NCI-H2081 (cell line): ENCODE measurements around the gene FLRT1.
A peak's percentile ranks its signal among the peaks of the same experiment; 100 is the strongest.

Experiments used
- DNase-seq, 2 experiments: peaks; one replicate each; lab custom pipeline; 2025; lab: John Stamatoyannopoulos, UW

Gene FLRT1

DNA sequence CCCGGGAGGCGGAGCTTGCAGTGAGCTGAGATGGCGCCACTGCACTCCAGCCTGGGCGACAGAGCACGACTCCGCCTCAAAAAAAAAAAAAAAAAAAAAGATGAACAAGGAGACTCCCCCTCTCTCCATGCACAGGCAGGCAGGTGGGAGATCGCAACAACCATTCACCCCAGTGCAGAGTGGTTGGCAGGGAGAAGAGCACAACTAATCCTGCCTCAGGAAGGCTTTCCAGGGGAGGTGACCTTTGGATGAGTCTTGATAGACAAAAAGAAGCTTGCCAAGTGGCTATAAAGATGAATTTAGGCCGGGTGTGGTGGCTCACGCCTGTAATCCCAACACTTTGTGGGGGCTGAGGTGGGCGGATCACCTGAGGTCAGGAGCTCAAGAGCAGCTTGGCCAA is 30.0 kb downstream of the FLRT1 start:
- no peak for DNase-seq

DNA sequence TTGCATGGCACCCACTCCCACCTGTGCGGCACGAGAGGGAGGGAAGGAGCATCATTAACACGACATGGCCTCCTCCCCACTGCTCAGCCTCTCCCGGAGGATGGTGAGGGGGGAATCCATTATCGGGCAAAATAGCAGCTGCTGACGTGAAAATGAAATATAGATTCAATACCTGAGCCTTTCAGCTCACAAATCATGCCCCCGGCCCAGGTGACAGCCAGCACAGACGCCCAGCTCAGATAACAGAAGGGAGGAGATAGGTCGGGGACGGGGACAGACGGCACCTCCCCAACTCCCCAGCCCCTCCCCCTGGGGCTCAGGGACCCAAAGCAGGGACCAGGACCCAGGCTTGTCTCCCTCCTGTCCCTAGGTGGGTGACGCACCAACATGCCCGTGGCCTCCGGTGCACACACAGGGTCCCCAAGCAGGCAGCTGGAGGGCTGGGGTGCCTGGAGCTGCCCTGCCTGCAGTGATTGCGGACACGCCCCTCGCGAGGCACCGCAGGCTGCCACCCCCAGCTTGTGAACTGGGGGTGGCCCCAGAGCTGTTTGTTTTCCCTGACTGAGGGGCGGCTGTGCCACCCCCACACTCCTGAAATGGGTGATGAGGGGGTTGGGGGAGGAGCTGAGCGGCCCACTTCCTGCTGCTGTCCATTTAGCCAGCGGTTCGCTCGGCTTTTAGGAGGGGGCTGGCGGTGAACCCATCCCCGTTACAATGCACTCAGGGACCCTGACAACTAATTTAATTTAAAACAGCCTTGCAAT is 31.7 kb downstream of the FLRT1 start:
- no peak for DNase-seq

DNA sequence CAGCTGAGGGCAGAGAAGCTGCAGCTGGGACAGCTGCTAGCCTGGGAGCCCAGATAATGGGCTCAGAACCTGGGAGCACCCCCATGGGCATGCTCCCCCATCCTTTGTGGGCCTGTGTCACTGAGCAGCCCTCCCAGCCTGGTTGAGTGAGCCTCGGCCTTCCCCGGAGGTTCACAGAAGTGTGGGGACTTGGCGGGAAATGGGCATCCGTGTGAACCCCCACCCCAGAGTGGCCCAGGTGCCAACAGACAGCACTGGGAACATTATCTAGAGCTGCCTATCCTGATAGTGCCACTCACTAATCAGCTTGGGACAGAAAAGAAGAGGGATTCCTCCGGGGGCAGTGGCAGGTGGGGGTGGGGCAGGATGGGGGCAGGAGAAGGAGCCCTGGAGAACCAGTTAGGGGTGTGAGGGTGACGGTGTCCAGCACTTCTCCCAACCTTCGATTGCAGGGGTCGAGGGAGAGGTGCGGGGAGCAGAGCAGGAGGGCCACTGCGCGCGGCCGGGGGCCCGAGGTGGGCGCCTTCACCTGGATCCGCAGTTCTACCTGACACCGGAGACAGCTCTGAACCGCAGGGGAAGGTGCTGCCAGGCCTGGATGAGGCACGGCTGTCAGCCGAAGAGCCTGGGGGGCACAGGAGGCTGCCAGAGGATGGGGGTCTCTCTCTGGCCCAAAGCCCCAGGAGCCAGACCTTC is 33.1 kb downstream of the FLRT1 start:
- DNase-seq, result no peak

DNA sequence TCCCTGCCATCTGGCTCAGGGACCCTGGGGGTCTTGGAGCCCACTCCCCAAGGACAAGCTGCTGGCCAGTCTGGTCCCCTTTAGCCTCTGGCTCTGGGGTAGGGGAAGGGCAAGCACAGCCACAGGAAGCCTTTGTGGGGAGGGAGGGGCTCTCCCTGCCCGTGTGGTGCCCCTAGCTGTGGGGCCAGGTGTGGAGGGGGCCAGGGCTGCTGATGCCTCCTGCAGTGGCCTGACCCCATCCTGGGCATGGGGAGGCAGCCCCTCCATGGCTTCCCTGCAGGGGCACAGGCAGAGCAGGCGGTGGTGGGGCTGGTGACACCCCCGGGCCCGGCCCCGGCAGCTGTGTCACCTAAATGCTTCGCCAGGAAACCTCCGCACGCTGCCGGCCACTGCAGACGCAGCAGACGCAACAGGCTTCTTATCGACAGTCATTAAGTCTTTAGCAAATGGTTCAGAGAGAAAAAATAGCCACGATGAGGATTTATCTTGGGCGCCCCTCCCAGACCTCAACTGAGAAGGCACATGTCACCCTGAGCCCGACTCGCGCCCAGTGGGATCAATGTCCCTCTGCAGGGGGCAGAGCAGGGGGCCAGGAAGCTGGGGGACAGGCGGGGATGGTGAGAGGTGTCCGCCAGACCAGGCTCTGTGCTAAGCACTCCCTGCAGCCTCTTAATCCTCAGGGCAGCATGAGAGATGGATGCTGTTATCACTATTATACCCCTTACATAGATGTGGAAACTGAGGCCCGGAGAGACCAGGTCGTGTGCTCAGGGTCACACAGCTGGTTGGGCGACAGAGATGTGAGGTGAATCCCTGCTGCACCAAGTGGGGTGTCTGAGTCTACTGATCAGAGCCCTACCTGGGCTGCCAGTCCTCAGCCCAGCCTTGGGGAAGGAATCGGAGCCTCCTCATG is 33.9 kb downstream of the FLRT1 start:
- DNase-seq, result no peak

DNA sequence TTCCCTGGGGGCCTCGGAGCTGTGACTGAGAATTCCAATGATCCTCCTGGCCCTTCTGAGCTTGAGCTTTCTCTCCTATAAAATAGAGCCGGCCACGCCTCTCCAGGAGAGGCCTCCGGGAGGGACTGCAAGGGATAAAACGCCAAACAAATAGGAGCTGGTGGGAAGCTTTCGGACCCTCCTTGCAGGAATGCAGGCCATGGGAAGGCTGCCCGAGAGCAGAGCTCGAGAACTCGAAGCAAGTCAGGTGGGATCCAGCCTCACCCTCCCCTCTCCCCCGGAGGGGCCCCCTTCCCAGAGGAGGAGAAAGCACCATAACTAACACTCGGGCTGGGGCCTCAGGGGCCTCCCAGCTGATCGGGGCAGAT is 34.6 kb downstream of the FLRT1 start:
- no peak for DNase-seq

DNA sequence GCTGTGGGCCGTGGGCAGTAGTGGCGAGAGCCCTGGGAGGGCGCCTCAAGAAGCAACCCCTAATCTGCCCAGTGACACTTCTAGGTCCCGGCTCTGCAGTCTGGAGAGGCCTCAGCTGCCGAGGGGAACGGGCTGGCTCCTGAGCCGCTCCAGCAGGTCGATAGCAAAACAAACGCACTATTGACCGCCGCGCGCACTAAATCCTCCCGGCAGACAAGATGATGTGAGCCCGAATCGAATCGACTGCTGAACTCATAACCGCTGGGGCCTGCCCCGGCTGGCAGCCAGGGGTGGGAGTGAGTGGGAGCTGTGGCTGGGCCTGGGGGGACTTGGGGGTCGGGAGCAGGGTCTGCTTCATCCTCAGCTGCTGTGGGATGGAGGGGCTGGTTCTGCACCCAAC is 36.1 kb downstream of the FLRT1 start:
- DNase-seq, result no peak

DNA sequence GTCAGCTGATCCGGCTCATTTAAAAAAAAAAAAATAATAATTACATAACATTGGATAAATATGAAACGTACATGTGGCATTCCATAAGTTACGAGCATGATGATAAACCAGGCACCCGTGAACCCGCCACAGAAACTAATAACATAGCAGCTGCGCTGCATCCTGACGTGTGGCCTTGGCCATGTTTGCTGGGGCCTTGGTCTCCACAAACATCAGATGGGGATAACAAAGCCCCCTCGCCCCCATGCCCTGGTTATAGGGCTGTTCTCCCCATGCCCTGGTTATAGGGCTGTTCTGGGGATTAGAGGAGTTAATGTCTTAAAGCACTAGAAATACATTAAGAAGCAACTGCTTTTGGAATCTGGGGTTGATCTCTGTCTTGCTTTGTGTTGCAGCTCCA is 36.7 kb downstream of the FLRT1 start:
- DNase-seq, result no peak

DNA sequence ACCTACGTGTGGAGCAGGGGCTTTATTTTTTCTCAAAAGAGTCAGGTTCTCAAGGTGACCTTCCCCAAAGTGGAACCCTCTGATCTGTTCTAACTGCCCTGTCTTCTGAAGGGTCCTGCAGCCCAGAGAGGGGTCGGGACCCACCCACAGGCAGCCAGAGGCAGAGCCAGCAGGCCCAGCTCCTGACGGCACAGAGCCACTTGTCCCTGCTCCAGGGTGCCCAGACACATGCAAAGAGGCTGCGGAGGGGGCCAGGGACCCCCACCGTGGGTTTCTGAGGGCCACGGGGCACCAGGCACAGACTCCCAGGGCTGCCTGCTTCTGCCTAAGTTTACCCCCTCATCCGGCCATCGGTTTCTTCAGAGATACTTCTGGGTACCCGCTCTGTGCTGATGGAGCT is 37.1 kb downstream of the FLRT1 start:
- DNase-seq, result no peak

DNA sequence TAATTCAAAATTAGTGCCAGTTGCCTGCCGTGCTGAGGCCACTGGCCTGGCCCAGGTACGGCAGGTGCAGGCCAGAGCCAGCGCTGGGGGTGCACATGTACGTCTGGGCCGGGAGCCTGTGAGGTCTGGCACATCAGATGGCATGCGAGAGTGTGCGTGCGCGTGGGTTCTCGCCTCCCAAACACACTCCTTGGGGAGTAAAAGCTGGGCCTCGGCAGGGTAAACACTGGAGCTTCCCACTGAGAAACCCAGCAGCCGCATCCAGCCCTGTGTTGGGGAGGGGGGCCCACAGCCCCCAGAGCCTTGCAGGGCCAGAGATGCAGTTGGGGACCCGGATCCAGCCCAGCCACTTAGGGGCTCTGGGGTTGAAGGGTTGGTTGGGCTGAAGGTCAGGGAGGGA is 37.8 kb downstream of the FLRT1 start:
- peak in 1 of 2 experiments; percentile 62 for DNase-seq

DNA sequence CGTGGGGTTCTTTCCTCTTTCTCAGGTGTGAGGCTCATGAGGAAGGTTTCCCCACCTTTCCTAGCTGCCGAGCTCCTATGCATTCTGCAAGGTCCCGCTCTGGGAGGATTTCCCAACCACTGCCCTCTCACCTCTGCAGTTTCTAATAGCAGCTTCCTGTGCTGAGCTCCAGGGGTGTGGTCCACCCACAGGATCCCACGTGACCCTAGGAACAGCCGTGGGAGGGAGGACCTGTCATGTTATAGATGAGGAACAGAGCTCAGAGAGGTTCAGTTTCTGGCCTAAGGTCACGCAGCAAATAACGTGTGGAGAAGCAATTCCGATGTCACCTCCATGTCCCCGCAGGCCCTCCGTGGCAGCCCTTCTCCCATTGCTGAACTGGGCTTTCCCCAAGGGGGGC is 38.5 kb downstream of the FLRT1 start:
- no peak for DNase-seq

DNA sequence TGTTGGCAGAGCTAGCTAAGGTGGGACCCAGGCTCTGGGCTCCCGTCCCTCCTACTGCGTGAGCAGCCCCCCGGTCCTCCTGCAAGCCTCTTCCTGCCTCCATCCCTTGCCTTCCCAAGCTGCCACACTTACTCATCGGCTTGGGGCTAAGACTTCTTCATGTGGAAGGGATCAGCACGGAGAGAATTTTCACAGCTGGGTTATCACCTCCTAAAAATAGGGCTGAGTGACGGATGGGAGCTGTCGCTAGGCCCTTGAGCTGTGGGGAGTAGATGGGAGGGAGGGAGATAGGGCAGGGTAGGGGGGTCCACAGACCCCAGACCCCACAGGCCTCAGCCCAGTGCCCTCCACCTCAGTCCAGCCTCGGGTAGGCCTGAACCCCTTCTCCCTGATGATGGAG is 41.0 kb downstream of the FLRT1 start:
- DNase-seq, result no peak

DNA sequence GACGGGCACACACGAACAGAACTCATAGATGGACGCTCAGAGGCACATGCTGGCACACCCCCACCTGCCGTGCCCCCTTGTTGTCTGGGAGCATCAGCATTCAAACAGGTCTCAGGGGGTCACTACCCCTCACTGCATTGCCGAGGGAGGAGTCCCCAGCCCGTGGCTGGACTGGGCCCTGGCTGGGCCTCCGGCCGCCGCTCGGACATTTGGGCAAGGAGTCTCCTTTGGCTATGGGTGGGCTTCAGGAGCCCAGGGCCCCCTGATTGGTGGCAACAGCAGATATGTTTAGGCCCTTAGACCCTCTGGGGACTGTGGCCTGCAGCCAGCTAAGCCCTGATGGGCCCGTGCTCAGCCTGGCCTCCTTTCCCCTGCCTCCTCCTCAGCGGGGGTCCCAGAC is 41.9 kb downstream of the FLRT1 start:
- DNase-seq, result no peak

DNA sequence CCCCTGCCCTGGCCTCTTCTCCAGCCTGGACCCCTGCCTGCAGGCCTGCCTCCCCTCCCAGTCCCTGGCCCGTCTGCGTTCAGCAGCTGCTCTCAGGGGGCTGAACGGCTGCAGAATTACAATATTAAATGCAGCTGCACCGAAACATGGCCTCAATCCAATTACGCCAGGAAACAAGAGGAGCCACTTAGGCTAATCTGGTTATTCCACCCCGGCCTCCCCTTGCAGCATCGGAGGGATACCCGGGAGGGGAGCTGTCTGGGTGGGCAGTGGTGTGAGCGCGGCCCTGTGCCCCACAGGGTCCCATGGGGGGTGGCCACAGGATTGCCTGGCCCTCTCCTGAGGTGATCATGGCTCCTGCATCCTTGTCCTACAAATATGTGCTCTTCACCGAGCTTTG is 42.6 kb downstream of the FLRT1 start:
- DNase-seq, result peak; percentile 65 to 90

DNA sequence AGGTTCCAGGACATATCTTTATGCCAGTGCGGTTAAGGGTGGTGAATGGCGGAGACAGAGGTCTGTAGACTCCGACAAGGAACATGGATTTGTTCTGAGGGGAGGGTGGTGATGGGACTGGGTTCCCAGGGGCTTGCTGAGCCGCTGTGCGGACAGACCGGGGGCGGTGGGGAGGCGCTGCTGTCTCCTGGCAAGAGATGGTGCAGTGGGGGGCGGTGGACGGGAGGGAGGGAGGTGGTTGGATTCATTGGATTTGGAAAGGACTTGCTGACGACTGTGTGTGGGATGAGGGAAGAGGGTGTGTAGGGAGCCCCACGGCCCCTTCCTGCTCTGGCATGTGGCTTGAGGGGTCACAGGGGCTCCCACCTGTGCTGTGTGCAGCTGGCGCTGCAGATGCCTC is 43.2 kb downstream of the FLRT1 start:
- DNase-seq, result no peak

DNA sequence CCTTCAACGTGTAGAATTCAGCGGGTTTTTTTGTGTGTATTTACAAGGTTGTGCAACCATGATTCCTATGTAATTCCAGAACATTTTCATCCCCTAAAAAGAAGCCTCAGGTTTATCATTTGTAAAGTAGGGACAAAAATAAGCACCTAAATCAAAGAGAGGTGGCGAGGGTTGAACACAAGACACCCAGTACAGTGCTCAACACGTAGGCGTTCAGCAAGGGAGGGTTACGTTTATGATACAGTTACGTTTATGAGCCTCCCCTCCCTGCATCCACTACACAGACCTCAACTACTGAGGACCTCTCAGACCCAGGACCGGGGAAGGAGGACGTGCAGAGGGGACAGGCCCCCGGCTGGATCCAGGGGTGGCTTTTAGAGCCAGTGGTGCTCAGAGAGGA is 44.7 kb downstream of the FLRT1 start:
- no peak for DNase-seq

DNA sequence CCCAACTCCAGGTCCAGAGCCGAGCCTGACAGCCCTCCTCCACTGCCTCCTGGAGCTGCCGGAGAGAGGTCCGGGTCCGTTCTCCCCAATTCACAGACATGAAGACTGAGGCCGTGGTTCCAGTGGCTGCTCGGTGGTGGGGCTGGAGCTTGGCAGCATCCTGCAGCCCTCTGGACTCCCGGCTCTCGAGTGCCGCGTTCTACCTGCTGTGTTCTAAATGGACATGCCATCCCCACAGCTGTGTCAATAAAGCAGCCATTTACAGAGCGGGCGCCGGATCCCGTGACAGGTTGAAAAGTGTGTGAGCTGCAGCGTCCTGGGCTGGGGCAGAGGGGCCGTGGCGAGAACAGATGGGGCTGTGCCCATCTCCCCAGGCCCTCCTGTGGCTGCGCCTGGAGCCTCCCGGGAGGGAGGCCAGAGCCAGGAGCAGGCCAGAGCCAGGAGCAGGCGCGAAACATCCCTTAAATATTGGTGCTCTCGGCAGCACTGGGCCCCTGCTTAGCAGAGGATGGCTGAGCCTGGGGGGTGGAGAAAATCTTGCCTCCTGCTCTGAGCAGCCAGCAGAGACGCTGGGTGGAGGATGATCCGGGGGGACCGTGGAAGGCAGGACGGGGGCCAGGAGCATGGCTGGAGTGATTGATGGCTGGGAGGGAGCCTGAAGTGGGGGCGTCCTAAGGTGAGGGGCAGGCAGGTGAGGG is 46.2 kb downstream of the FLRT1 start:
- DNase-seq, result peak; percentile 93 to 99

DNA sequence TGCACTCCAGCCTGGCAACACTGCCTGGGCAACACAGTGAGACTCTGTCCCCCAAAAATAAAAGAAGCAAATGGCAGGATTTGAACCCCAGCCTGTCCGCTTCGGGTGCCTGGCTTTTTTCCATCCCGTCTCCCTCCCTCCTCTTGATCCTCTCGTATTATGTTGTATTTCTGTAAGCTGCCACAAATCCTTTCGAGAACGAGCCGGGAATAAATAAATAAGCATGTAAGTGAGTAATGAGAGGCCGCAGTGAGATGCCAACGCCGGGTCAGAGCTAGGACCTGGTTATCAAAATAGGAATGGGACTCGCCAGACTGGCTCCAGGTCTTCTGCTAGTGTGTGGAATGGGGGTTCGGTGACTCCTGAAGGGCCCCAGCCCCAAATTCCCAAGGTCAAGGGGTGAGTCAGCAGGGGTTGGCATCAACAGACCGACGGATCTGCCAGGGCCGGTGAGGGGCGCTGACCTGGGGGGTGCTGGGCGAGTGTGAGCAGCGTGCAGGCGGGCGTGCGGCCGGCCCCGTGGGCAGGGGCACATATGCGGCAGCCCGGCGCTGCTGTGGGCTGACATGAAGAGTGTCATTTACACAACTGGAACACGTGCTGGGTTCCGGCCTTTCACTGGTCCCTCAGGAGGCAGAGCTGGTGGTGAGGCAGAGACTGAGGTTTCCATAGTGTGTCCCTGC is 47.8 kb downstream of the FLRT1 start:
- DNase-seq, result no peak

DNA sequence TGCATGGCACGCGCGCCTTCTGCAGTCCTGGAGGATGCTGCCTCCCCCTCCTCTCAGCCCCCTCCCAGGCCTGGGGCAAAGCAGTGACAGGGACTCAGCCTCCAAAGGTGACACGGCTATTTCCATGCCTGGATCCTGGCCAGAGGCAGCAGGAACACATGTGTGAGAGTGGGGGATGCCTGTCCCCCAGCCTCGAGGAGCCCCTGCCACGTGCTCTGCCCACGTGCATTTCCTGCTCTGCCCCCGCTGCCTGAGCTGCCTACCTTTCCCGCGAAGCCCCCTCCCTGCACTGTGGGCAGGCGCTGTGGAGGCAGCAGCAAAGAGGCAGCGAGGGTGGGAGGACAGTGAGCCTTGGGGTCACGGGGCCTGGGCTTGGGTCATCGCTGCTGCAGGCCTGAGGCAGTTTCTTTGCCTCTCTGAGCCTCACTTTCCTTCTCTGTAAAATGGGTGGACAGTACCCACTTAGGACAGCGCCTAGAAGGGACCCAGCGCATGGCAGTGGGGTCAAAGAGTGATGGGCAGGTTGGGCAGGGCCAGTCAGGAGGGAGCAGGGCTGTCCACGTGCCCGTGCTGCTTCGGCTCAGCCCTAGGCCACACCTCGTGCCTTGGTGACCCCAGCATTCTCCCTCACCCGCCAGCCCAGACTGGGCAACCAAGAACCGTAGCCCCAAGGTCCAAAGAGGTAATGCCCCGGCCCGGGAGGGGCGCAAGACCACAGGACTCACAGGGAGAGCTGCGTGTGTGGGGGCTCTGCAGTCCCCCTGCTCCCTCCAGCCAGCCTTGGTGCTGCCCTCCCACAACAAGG is 48.6 kb downstream of the FLRT1 start:
- no peak for DNase-seq

DNA sequence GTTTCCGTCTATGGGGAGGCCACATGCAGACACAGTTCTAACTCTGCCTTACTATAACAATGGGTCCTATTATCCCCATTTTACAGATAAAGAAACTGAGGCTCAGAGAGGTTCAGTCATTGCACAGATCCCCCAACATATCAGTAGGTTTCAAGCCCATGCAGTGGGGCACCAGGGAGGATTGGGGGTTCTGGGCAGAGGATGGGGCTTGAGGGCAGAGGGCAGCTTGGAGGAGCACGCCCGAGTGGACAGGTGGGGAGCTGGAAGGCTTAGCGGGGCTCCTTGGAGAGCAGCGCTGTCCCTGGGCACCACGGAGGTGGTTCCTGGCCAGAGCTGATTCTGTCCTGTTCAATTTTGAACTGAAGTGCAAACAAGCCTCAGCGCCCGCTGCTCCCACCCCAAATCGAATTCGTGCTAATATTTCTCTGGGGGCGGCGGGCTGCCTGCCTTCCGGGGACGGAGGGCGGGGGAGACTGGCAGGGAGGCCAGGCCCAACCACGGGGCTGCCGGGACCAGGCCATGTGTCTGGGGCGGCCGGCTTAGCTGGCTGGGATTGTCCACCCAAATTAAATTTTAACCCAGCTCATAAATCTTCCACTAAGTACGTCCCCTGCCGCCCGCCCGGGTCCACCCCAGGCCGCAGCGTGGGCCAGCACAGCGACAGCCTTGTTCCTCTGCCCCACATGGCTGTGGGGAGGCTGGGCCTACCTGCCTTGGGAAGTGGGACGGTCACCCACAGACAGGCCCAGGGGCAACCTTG is 49.4 kb downstream of the FLRT1 start:
- DNase-seq, result no peak
